SK-N-SH (cell line): ENCODE data around the gene MBNL1. TPM values are rescaled to one million over a fixed set of nuclear protein-coding genes. Genes with fewer than 3 reads are reported as not detected.

Experiments
- CTCF ChIA-PET: fragments of 300-600, 350-600 bp; formaldehyde crosslinking; extraction: SDS; loops from one replicate; lab custom pipeline; 2021; lab: Yijun Ruan, JAX
- POLR2A ChIA-PET: fragments of 350-600 bp; sonication (Branson Sonifier 250); formaldehyde crosslinking; extraction: SDS; loops from one replicate; lab custom pipeline; 2020; ENCODE audit warnings: antibody characterized with exemption, inconsistent platforms; lab: Yijun Ruan, JAX
- DNase-seq: peaks from one replicate; pipeline ENCODE4 v3.0.0; 2012
- H2AFZ ChIP-seq: fragments of 200-600 bp; sonication (generic); 2 replicates; pipeline ENCODE4 v1.8.1; 2016; ENCODE audit warnings: antibody characterized with exemption, mild to moderate bottlenecking, low read depth
- H3F3A ChIP-seq: fragments of 200-600 bp; sonication (generic); replicated peaks from 2 replicates; pipeline ENCODE3; 2016; ENCODE audit warnings: antibody characterized with exemption, mild to moderate bottlenecking; ENCODE audit not compliant: insufficient read depth
- H3K27ac ChIP-seq, 2 experiments: fragments of 200-500 bp in 1 of 2; fragments of 200-600 bp in 1 of 2; sonication (Bioruptor generic) in 1 of 2; sonication (generic), shearing (Covaris generic) in 1 of 2; 2 replicates each; pipeline versions ENCODE4 v1.5.1 to v1.6.1; 2014 to 2016; ENCODE audit warnings: low read depth in 2 of 2, inconsistent platforms in 1 of 2, low read length in 1 of 2, mild to moderate bottlenecking in 1 of 2, mixed read lengths in 1 of 2
- H3K27me3 ChIP-seq: fragments of 200-600 bp; sonication (generic), shearing (Covaris generic); 2 replicates; pipeline ENCODE4 v1.6.1; 2016; ENCODE audit warnings: mixed run types; ENCODE audit not compliant: insufficient read depth
- H3K36me3 ChIP-seq, 2 experiments: fragments of 200-500 bp in 1 of 2; fragments of 200-600 bp in 1 of 2; sonication (Bioruptor generic) in 1 of 2; sonication (generic) in 1 of 2; replicated peaks in 1 of 2; 2 replicates each; pipeline versions ENCODE3 to v1.5.1; 2014 to 2016; ENCODE audit warnings: low read length in 1 of 2, mild to moderate bottlenecking in 1 of 2; ENCODE audit not compliant: insufficient read depth in 2 of 2, control insufficient read depth in 1 of 2
- H3K4me1 ChIP-seq, 2 experiments: fragments of 200-500 bp in 1 of 2; fragments of 200-600 bp in 1 of 2; sonication (Bioruptor generic) in 1 of 2; sonication (generic), shearing (Covaris generic) in 1 of 2; 2 replicates each; pipeline versions ENCODE4 v1.5.1 to v1.6.1; 2014 to 2016; ENCODE audit warnings: low read depth in 1 of 2, low read length in 1 of 2, mixed run types in 1 of 2; ENCODE audit not compliant: insufficient read depth in 2 of 2, control insufficient read depth in 1 of 2
- H3K4me2 ChIP-seq: fragments of 200-600 bp; sonication (generic), shearing (Covaris generic); 2 replicates; pipeline ENCODE4 v1.6.1; 2017; ENCODE audit warnings: mixed run types
- H3K4me3 ChIP-seq, 2 experiments: fragments of 200-500 bp in 1 of 2; fragments of 200-600 bp in 1 of 2; sonication (Bioruptor generic) in 1 of 2; sonication (generic), shearing (Covaris generic) in 1 of 2; 2 replicates each; pipeline versions ENCODE4 v1.5.1 to v1.8.1; 2014 to 2016; ENCODE audit warnings: low read depth in 2 of 2, inconsistent platforms in 1 of 2, low read length in 1 of 2, mild to moderate bottlenecking in 1 of 2, mixed read lengths in 1 of 2, moderate library complexity in 1 of 2
- H3K79me2 ChIP-seq: fragments of 200-600 bp; sonication (generic); 2 replicates; pipeline ENCODE4 v1.8.1; 2017; ENCODE audit warnings: mild to moderate bottlenecking; ENCODE audit not compliant: insufficient read depth
- H3K9ac ChIP-seq: fragments of 200-600 bp; sonication (generic); 2 replicates; pipeline ENCODE4 v1.6.1; 2017; ENCODE audit warnings: mixed run types
- H3K9me2 ChIP-seq: fragments of 200-600 bp; sonication (generic); 2 replicates; pipeline ENCODE4 v1.6.1; 2017; ENCODE audit warnings: mixed run types
- H3K9me3 ChIP-seq: fragments of 200-600 bp; sonication (generic); 2 replicates; pipeline ENCODE4 v1.6.1; 2017; ENCODE audit warnings: mixed run types, mild to moderate bottlenecking, moderate library complexity
- H4K20me1 ChIP-seq: fragments of 200-600 bp; sonication (generic); 2 replicates; pipeline ENCODE4 v1.6.1; 2017; ENCODE audit warnings: mild to moderate bottlenecking, mixed run types; ENCODE audit not compliant: insufficient read depth
- CTCF ChIP-seq: fragments of 200-600 bp; sonication (generic); IDR thresholded peaks from 2 replicates; pipeline ENCODE4 v1.6.1; 2017; ENCODE audit warnings: antibody characterized with exemption, mild to moderate bottlenecking, moderate library complexity
- ELF1 ChIP-seq: IDR thresholded peaks from 2 replicates; pipeline ENCODE4 v1.4.0; 2012
- EP300 ChIP-seq, 2 experiments: IDR thresholded peaks; 2 replicates each; pipeline versions ENCODE4 v1.4.0 to v1.6.1; 2012; ENCODE audit warnings: borderline replicate concordance in 1 of 2, low read depth in 1 of 2, low read length in 1 of 2
- FOXM1 ChIP-seq: IDR thresholded peaks from 2 replicates; pipeline ENCODE4 v1.4.0; 2012; ENCODE audit warnings: low read depth, mild to moderate bottlenecking
- GABPA ChIP-seq: IDR thresholded peaks from 2 replicates; pipeline ENCODE4 v1.4.0; 2012; ENCODE audit warnings: low read depth, mild to moderate bottlenecking
- GATA2 ChIP-seq: sonication (generic); formaldehyde crosslinking; IDR thresholded peaks from 2 replicates; pipeline ENCODE4 v1.5.0; 2020; ENCODE audit warnings: mild to moderate bottlenecking, missing genetic modification reagents
- IRF3 ChIP-seq: fragments of 150-350 bp; IDR thresholded peaks from 2 replicates; pipeline ENCODE4 v1.6.1; 2016; ENCODE audit warnings: mild to moderate bottlenecking, low read depth, low read length
- MXI1 ChIP-seq: IDR thresholded peaks from 2 replicates; pipeline ENCODE4 v1.6.1; 2012; ENCODE audit warnings: mild to moderate bottlenecking, low read depth, low read length, improper control_type of control experiment
- PBX3 ChIP-seq: IDR thresholded peaks from 2 replicates; pipeline ENCODE4; 2012
- RCOR1 ChIP-seq: fragments of 150-350 bp; IDR thresholded peaks from 2 replicates; pipeline ENCODE4 v1.6.1; 2017; ENCODE audit warnings: antibody characterized with exemption, low read length
- RXRA ChIP-seq: IDR thresholded peaks from 2 replicates; pipeline ENCODE4 v1.4.0; 2012; ENCODE audit warnings: low read depth, mild to moderate bottlenecking, borderline replicate concordance
- TCF12 ChIP-seq: IDR thresholded peaks from 2 replicates; pipeline ENCODE4 v1.4.0; 2012
- USF1 ChIP-seq: IDR thresholded peaks from 2 replicates; pipeline ENCODE4 v1.4.0; 2012; ENCODE audit warnings: low read depth, borderline replicate concordance
- USF2 ChIP-seq: fragments of 150-350 bp; IDR thresholded peaks from 2 replicates; pipeline ENCODE4 v1.6.1; 2017; ENCODE audit warnings: antibody characterized with exemption, low read length, low read depth, borderline replicate concordance
- YY1 ChIP-seq: IDR thresholded peaks from 2 replicates; pipeline ENCODE4 v1.4.0; 2012; ENCODE audit warnings: low read depth, mild to moderate bottlenecking
- WGBS: methylation state at CpG from one replicate; pipeline ENCODE4 v1.1.6; 2017; ENCODE audit warnings: low lambda C conversion rate; 5-methylcytosine and 5-hydroxymethylcytosine counted together
- polyA plus RNA-seq, 3 experiments: library from polyadenylated mRNA; depleted of rRNA; stranded (reverse); fragments of >200 nt; gene quantifications; 2 replicates each; pipeline ENCODE4 v1.2.3, GENCODE V29; 2012

MBNL1 gene
- polyA plus RNA-seq, 1 of the 3 experiments (the other 2 are of a cell fraction), result 44.3 TPM

- Histone ChIP-seq H3K4me2 (no peak overlapping the region), H3K36me3 (peaks cover 5 to 29% of the 10 kb centered on the region in 2 experiments), H3K27ac (no peak overlapping the region), H3K4me1 (peaks cover 2 to 35% of the 10 kb centered on the region in 2 experiments), H3K79me2 (peaks cover 100% of the 10 kb centered on the region), H4K20me1 (peaks cover 25% of the 10 kb centered on the region), H3K4me3 (no peak overlapping the region), H3K27me3 (no peaks in the 10 kb centered on the region), H3K9ac (no peak overlapping the region), H3K9me2 (no peaks in the 10 kb centered on the region), H2AFZ (no peak overlapping the region), H3K9me3 (no peaks in the 10 kb centered on the region), H3F3A (peaks cover 33% of the 10 kb centered on the region)
- ChIA-PET POLR2A (no interaction called here), CTCF (no interaction called here)
- DNase-seq, result no peak
- TF ChIP-seq GABPA (no peak), CTCF (no peak), USF2 (no peak), MXI1 (no peak), RCOR1 (no peak), IRF3 (no peak), PBX3 (no peak), ELF1 (no peak), TCF12 (no peak)
These were observed 84.8 kb downstream of the MBNL1 start for GRCh38 chr3:152353578-152353977.

- H3K4me1 ChIP-seq, result peaks cover 5 to 26% of the 10 kb centered on the region in 2 experiments
These were observed 87.3 kb downstream of the MBNL1 start for GRCh38 chr3:152355744-152356665.

More at GRCh38 chr3:152355744-152356665, 87.3 kb downstream of the MBNL1 start:
- Histone ChIP-seq H3F3A (peaks cover 24% of the 10 kb centered on the region), H4K20me1 (peaks cover 42% of the 10 kb centered on the region), H3K4me3 (no peak overlapping the region), H3K27ac (peak overlapping the region in 1 of 2 experiments; percentile 58; a peak in 2 of 4 replicates), H3K9me2 (no peaks in the 10 kb centered on the region), H3K79me2 (peaks cover 100% of the 10 kb centered on the region)
- ChIA-PET POLR2A (no interaction called here), CTCF (no interaction called here)
- 93% methylated on average over 10 of the region's 10 CpGs for WGBS
- TF ChIP-seq USF2, result no peak
- no peak for TF ChIP-seq GATA2 (CRISPR knock-in tag)
- no peak for TF ChIP-seq USF1
- no peak for TF ChIP-seq YY1
- no peak for TF ChIP-seq ELF1
- TF ChIP-seq FOXM1, result no peak
- TF ChIP-seq RXRA, result no peak
- TF ChIP-seq EP300 (IDR thresholded peaks at IDR 0.05; ENCODE audit: borderline replicate concordance in 1 of 2, low read depth in 1 of 2, low read length in 1 of 2), result no peak
- TF ChIP-seq, all 33 proteins: peak for 0
- Histone ChIP-seq H3K4me2 (no peak overlapping the region), H3K9ac (no peak overlapping the region; the same call in 1 of the 2 replicates), H2AFZ (no peak overlapping the region), H3K36me3 (peaks cover 5 to 32% of the 10 kb centered on the region in 2 experiments), H3K27me3 (no peaks in the 10 kb centered on the region), H3K9me3 (no peaks in the 10 kb centered on the region)
- no peak for DNase-seq
